H1 (cell line): ENCODE data around the gene PTGFR. TPM values are rescaled to one million over a fixed set of nuclear protein-coding genes. Genes with fewer than 3 reads are reported as not detected.

Source experiments
- CHD1 ChIP-seq: IDR thresholded peaks from 2 replicates; pipeline ENCODE4 v1.6.1; 2012; ENCODE audit warnings: low read depth, low read length, improper control_type of control experiment
- HDAC6 ChIP-seq: IDR thresholded peaks from one replicate; pipeline ENCODE4 v1.7.1; 2012; ENCODE audit warnings: low read depth, mild to moderate bottlenecking, inconsistent platforms, low read length, moderate library complexity
- SP4 ChIP-seq: IDR thresholded peaks from 2 replicates; pipeline ENCODE4 v1.6.1; 2012; ENCODE audit warnings: low read length, inconsistent platforms
- polyA plus RNA-seq, 7 experiments: library from polyadenylated mRNA; depleted of rRNA in 3 of 7; stranded (reverse) in 5 of 7; unstranded in 2 of 7; fragments of >200 nt in 5 of 7; fragments of 200-250 nt in 2 of 7; gene quantifications; 1 replicate in 5 of 7; 2 replicates in 1 of 7; 4 replicates in 1 of 7; pipeline versions ENCODE4 v1.2.1 to v1.2.3, GENCODE V29; 2011 to 2013; ENCODE audit warnings: missing spikeins in 2 of 7, mixed read lengths in 2 of 7
- total RNA-seq: library from RNA; stranded (reverse); fragmentation: NEBNext Ultra II Directional; extraction: Animal tissue kit (Norgen Biotek cat#: 25700); gene quantifications from 2 replicates; pipeline ENCODE4 v1.2.1, GENCODE V29; 2021

The PTGFR gene
- total and polyA plus RNA-seq, 2 of the 8 experiments (the other 6 are each of a cell fraction or from before 2014, with no cell fraction given): 0.02 TPM; not detected in 1

DNA sequence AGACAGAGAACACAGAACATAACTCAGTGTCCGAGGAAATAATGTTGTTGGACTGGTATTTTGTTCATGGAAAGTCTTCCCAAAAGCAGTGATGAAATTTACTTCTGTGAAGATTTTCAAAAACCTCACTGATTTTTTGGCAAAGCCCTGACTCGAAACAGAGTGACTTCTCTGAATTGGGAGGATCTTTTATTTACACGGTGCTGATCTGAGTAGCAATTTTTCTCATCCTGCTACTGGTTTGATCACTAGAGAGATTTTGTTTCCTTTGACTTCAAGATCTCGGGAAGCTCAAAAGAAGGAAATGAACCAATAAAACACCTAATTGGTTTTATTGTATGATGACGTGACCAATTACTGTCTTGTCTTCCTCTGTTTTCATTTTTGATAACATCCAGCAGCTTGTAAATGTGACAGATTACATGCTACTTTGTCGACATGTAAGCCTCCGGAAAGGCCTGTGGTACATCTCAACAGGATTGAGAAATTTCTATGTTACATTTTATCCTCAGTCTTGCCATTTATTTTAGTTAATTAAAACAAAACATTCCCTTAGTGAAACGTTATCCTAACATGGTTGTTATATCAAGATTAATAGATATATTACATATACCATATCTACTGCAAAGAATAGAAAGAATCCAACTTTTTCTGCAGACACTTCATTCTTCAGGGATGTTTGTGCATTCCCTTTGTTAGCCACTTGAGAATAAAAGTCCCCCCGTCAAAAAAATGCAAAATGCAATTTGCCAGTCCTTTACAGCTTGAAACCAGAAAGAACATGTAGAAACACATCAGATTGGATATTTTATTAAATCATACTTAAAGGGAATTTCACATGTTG, 86.7 kb downstream of the PTGFR start (continued):
- TF ChIP-seq SP4: no peak
- no peak for TF ChIP-seq CHD1
- no peak for TF ChIP-seq HDAC6
- TF ChIP-seq, all 59 proteins: peak for 0
